GM19023 (cell line): ENCODE data around the gene ANTXR1.
"Not testable (repeated sequence)": the region's sequence is repeated elsewhere in the genome, so short reads cannot be mapped to it uniquely, and the experiment has no call there.

Source experiments
- ATAC-seq: cut with Tn5 transposase; IDR thresholded peaks from one replicate; pipeline ENCODE4 v1.9.1; 2021; ENCODE audit warnings: mild to moderate bottlenecking, moderate library complexity; ENCODE audit not compliant: unreplicated experiment

Gene ANTXR1

DNA sequence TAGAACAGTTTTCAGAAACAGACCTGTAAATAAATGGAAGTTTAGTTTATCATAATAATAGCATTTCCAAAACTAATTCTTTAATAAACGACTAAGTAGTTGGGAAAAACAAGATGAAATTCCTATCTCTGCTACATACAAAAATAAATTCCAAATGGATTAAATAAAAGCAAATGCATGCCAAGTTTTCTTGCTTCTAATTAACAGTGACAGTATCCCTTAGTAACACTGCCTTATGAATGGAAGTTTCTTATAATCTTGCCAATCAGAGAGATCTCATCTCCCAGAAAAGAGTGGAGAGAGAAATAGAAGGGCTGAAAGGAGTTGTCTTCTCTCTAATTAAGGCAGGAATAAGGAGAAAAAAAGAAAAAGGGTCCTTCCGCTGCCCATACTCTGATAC is 240.1 kb downstream of the ANTXR1 start:
- ATAC-seq: no peak

GRCh38 chr2:69253611-69254301 is 240.8 kb downstream of the ANTXR1 start:
- ATAC-seq: no peak

- ATAC-seq: no peak
Observed at GRCh38 chr2:69255760-69256159, 242.8 kb downstream of the ANTXR1 start.

- not testable (repeated sequence) for ATAC-seq
Observed at GRCh38 chr2:69259994-69260591, 247.1 kb downstream of the ANTXR1 start.

- ATAC-seq: no peak
Observed at GRCh38 chr2:69260666-69261065, 247.7 kb downstream of the ANTXR1 start.

- no peak for ATAC-seq
Observed at GRCh38 chr2:69269330-69269729, 256.4 kb downstream of the ANTXR1 start.

DNA sequence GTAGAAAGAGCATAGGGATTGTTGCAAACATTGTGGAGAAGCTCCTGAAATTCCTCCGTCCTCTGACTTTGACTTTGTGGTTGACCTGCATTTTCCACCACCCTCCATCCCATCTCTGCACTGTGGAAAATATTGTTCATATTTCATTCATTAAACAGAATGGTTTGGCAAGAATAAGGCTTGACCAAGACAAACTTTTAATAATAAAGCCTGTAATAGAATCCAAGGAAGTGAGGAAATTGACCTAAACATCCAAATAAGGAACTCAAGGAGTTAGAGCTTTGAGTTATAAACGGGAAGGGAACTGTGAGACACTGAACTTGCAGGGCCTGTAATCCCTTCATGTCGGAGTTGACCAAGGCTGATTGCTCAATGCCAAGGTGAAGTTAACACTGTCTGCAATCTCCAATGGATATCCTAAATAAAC is 258.9 kb downstream of the ANTXR1 start:
- ATAC-seq: no peak

- ATAC-seq: no peak
Observed at GRCh38 chr2:69272803-69273471, 260.0 kb downstream of the ANTXR1 start.

GRCh38 chr2:69275490-69275889 is 262.5 kb downstream of the ANTXR1 start:
- ATAC-seq: no peak

DNA sequence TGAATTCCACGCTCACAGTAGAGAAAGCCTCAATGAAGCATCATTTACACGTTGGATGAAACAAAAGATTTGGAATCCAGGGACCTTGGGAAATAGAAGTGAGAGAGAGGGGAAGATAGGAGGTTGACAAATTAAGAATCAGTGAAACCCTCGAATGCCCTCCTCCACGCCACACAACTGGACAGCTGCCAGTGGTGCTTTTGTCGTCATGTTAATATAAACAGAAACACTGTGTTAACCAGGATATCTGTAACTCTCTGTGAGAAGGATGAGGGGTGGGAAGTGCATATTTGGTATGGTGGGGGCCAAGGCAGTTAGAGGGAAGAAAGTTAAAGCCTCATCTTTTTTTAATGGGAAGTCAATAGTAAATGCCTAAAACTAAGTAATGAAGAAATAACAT is 265.4 kb downstream of the ANTXR1 start:
- no peak for ATAC-seq

DNA sequence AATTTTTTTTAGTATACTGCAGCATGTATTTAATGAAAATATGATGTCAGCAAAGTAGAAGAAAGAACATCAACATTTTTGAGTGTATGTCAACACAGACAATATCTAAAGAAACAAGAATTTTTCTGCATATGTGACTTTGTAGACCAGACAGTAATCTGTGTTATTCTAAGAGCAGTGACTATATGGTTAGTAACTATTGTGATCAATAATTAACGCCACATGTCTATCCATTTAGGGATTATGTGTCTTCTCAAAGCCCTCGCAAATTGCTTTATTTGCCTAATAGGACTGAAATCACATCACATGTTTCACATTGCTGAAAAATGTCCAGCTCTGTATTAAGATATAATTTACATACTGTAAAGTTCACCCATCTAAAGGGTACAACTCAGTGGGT is 266.2 kb downstream of the ANTXR1 start:
- ATAC-seq: no peak

DNA sequence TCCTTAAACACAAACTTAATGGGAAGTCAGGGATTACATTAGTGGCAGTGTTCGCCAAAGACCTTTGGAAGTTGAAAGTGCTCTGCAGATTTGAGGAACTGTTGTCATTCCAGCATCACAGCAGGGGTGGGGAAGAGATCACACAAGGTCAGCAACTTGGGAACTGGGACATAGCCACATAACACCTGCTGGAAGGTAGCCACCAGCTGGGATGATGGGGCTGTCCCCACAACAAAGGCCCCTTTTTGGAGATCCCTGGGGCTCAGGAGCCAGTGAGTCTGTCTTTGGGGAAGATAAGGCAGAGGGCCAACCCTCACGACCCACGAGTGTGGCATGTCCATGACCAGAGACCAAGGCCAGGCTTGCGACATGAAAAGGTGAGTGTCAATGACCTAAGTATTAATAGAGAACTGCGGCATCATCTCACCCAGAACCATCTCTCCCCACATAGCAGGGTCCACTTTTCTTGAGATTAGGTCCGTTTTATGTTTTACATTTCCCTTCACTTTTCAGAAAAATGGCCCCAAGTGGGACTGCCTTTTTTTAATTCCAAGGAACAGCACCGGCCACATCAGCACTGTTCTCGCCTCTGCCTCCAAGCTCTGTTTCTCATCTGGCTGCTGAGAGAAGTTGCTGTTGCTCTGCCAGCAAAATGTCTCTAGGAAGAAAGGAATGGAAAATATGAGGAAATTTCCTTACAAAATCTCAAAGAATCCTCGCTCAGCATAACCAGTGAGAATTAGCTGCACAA is 267.1 kb downstream of the ANTXR1 start:
- ATAC-seq: no peak

GRCh38 chr2:69280796-69281412 is 267.9 kb downstream of the ANTXR1 start:
- no peak for ATAC-seq

DNA sequence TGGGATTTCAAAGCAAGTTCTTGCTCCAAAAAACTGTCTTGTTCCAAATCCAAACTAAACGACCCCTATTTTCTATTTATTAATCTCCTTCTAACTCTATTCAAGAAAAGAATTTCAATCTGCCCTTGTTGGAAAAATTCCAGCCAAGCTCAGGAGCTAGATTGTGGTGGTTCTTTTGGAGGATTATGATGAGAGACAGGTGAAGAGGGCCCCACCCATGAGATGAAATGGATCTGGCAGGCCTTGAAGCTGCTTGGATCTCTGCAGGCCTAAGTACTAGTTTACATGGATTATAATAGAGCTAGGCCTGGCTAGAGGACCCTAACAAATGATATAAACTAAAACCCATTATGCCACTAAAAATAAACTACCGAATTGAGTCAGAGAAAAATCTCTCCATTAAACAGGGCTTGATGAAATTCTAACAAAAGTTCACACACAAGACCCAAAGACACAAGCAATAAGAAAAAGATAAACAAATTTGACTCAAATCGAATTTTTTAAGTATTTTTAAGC is 272.5 kb downstream of the ANTXR1 start:
- no peak for ATAC-seq

GRCh38 chr2:69287544-69287943 is 274.6 kb downstream of the ANTXR1 start:
- ATAC-seq: no peak

DNA sequence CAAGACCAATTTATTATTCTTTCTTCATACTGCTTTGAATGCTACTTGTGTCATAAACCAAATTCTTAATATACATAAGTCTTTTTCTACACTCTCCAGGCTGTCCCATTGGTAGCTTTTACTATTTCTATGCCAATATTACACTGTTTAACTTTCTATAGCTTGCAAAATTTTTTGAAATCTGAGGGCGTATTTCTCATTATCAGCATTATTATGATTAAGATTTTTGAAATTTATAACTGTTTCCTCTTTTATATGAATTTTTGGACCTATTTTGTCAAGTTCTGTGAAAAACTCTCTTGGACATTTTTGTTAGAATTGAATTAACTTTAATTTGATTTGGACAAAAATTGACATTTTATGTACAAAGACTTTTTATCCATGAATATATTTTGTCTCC is 275.4 kb downstream of the ANTXR1 start:
- no peak for ATAC-seq

- no peak for ATAC-seq
Observed at GRCh38 chr2:69291004-69291650, 278.1 kb downstream of the ANTXR1 start.

- no peak for ATAC-seq
Observed at GRCh38 chr2:69291721-69292120, 278.7 kb downstream of the ANTXR1 start.

GRCh38 chr2:69292256-69292655 is 279.3 kb downstream of the ANTXR1 start:
- no peak for ATAC-seq

GRCh38 chr2:69296421-69296820 is 283.4 kb downstream of the ANTXR1 start:
- no peak for ATAC-seq
